IMR-90 (cell line): ENCODE results near the gene VPS54. TPM values are rescaled to one million over a fixed set of nuclear protein-coding genes. Genes with fewer than 3 reads are reported as not detected.

Experiments used
- BHLHE40 ChIP-seq: fragments of 150-350 bp; IDR thresholded peaks from 2 replicates; pipeline ENCODE4 v1.6.1; 2016; ENCODE audit warnings: mild to moderate bottlenecking, low read depth, low read length
- FOS ChIP-seq: fragments of 150-350 bp; IDR thresholded peaks from 2 replicates; pipeline ENCODE4 v1.6.1; 2016; ENCODE audit warnings: low read depth, low read length
- RAD21 ChIP-seq: IDR thresholded peaks from 2 replicates; pipeline ENCODE4 v1.6.1; 2012; ENCODE audit warnings: low read length, improper control_type of control experiment
- RFX5 ChIP-seq: IDR thresholded peaks from 2 replicates; pipeline ENCODE4 v1.8.0; 2012; ENCODE audit warnings: low read depth, mild to moderate bottlenecking, low read length, moderate library complexity
- polyA plus RNA-seq, 3 experiments: library from polyadenylated mRNA; depleted of rRNA; stranded (reverse); fragments of >200 nt; gene quantifications; 2 replicates each; pipeline ENCODE4 v1.2.3, GENCODE V29; 2012; ENCODE audit warnings: low replicate concordance in 1 of 3
- total RNA-seq: library from RNA; depleted of rRNA; stranded (reverse); fragments of >200 nt; gene quantifications from 2 replicates; pipeline ENCODE4 v1.2.3, GENCODE V29; 2012
- TF ChIP-seq, protein P1 (sequence below): fragments of 150-350 bp; IDR thresholded peaks from 2 replicates; pipeline ENCODE4 v1.6.1; 2016; ENCODE audit warnings: low read depth, mild to moderate bottlenecking, low read length, moderate library complexity, borderline replicate concordance

The VPS54 gene
- total and polyA plus RNA-seq, 2 of the 4 experiments (the other 2 are of a cell fraction): 7.1 to 18.1 TPM

DNA sequence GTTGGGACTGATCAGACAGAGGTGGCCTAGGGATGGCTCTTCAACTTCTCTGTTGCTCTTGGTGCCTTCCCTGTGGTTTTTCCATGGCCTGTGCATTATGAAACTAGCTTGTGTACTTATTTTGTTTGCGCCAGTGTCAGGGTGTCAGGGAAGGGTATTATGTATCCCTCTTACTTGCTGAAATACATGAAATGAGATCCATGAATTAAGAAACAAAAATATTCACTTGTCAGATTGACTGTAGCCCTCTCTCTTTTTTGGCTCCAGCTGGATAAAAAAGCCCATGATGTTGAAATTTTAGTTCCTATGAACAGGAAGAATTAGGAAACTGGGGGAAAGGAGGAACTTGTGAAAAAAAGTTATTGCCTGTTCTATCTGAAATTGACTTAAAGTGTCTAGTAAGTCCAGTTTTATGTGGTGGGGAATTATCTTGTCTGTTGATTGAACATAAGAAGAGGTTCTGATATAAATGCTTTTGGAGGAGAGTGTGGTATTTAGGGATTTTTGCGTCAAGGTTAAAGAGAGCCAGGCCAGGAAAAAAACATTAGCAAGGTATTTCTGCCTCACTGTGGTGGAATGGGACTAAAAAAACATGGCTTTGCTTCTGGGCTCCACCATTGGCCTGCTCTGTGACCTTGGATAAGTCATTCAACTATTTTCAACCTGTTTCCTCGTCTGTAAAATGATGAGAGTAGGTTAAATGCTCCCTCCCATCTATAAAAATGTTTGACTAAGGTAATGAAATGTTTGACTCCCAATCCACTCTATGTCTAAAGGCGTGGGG, 165.5 kb downstream of the VPS54 start (continued):
- TF ChIP-seq RAD21 (no peak), FOS (no peak), BHLHE40 (no peak), RFX5 (no peak)
- TF ChIP-seq, protein P1, sequence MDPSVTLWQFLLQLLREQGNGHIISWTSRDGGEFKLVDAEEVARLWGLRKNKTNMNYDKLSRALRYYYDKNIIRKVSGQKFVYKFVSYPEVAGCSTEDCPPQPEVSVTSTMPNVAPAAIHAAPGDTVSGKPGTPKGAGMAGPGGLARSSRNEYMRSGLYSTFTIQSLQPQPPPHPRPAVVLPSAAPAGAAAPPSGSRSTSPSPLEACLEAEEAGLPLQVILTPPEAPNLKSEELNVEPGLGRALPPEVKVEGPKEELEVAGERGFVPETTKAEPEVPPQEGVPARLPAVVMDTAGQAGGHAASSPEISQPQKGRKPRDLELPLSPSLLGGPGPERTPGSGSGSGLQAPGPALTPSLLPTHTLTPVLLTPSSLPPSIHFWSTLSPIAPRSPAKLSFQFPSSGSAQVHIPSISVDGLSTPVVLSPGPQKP: no peak
